Left lung (tissue), 10 donors: ENCODE data around the gene PPP4R2. TPM values are rescaled to one million over a fixed set of nuclear protein-coding genes. Genes with fewer than 3 reads are reported as not detected.
"Not testable (repeated sequence)": the region's sequence is repeated elsewhere in the genome, so short reads cannot be mapped to it uniquely, and the experiment has no call there.

Experiments
- ATAC-seq: fragments of 200-7000 bp; cut with Tn5 transposase; one replicate; pipeline ENCODE4 v1.9.1; 2020; ENCODE audit warnings: moderate library complexity
- DNase-seq, 4 donors: peaks; one replicate each; pipeline ENCODE4 v3.0.0-alpha.2; 2013 to 2020
- H3K27ac ChIP-seq, 2 donors: fragments of 200-600 bp; sonication (generic) in 1 of 2; one replicate each; pipeline versions ENCODE4 v1.5.0 to v1.8.0; 2020 to 2021
- H3K27me3 ChIP-seq, 2 donors: fragments of 200-600 bp; sonication (generic) in 1 of 2; one replicate each; pipeline versions ENCODE4 v1.5.0 to v1.8.0; 2020 to 2021
- H3K36me3 ChIP-seq, 2 donors: fragments of 200-600 bp; sonication (generic) in 1 of 2; one replicate each; pipeline versions ENCODE4 v1.5.0 to v1.8.0; 2020 to 2021
- H3K4me1 ChIP-seq, 2 donors: fragments of 200-600 bp; one replicate each; pipeline ENCODE4 v1.8.0; 2021
- H3K4me3 ChIP-seq, 2 donors: fragments of 200-600 bp; sonication (generic) in 1 of 2; one replicate each; pipeline versions ENCODE4 v1.5.0 to v1.8.0; 2020 to 2021; ENCODE audit warnings: mild to moderate bottlenecking in 1 of 2
- H3K9me3 ChIP-seq, 2 donors: fragments of 200-600 bp; sonication (generic) in 1 of 2; one replicate each; pipeline versions ENCODE4 v1.5.0 to v1.8.0; 2020 to 2021
- CTCF ChIP-seq, 2 donors: fragments of 200-600 bp; sonication (generic) in 1 of 2; IDR thresholded peaks; one replicate each; pipeline versions ENCODE4 v1.5.0 to v1.8.0; 2021; ENCODE audit warnings: antibody characterized with exemption in 2 of 2
- intact Hi-C, 2 donors: fragments of 100-400 bp; cut with DNase I; formaldehyde crosslinking; loops; one replicate each; pipeline versions ENCODE4 v1.11.2 to v1.14.2; 2022
- polyA plus RNA-seq, 6 donors: library from polyadenylated mRNA; unstranded; fragments of 120-200 nt; gene quantifications; one replicate each; pipeline ENCODE4 v1.2.1, GENCODE V29; 2013; ENCODE audit not compliant: insufficient read length in 6 of 6
- total RNA-seq, 2 donors: library from RNA; stranded (reverse); fragmentation: NEBNext Ultra II Directional; extraction: Animal tissue kit (Norgen Biotek cat#: 25700); gene quantifications; one replicate each; pipeline ENCODE4 v1.2.1, GENCODE V29; 2021
- donor health status: DM: no; HTN: yes; CAD: no.
- donor health status: DM: no; HTN: no; CAD: no.

The PPP4R2 gene
- total and polyA plus RNA-seq, 8 donors = 71.5 to 91.7 (median 86.0) TPM

- Histone ChIP-seq H3K27ac (no peak within 1 kb of the TSS), H3K36me3 (peaks cover 0 to 66% of the 10 kb centered on the region in 2 donors)
- intact Hi-C loops = no loop called here
These were observed 64.8 kb downstream of the PPP4R2 start, which contains the start of gene EBLN2 for GRCh38 chr3:73061416-73061815. EBLN2 (plus strand) TSS chr3:73061659; CDS start chr3:73062082, 423 bp downstream.

GRCh38 chr3:73066243-73066642 lies 69.6 kb downstream of the PPP4R2 start:
- intact Hi-C loops, H3K27ac ChIP-seq, H3K9me3 ChIP-seq, H3K27me3 ChIP-seq, DNase-seq, ATAC-seq, H3K4me3 ChIP-seq, H3K4me1 ChIP-seq: not testable (repeated sequence)
- H3K36me3 ChIP-seq = peaks cover 0 to 67% of the 10 kb centered on the region in 2 donors

More at GRCh38 chr3:73061416-73061815, 64.8 kb downstream of the PPP4R2 start, which contains the start of gene EBLN2:
- no peak for TF ChIP-seq CTCF (IDR thresholded peaks at IDR 0.05)
- ATAC-seq (no peak), DNase-seq (no peak)
- Histone ChIP-seq H3K4me1 (peaks cover under 1% of the 10 kb centered on the region in 2 donors), H3K4me3 (no peak within 1 kb of the TSS), H3K27me3 (no peaks in the 10 kb centered on the region), H3K9me3 (no peaks in the 10 kb centered on the region)

DNA sequence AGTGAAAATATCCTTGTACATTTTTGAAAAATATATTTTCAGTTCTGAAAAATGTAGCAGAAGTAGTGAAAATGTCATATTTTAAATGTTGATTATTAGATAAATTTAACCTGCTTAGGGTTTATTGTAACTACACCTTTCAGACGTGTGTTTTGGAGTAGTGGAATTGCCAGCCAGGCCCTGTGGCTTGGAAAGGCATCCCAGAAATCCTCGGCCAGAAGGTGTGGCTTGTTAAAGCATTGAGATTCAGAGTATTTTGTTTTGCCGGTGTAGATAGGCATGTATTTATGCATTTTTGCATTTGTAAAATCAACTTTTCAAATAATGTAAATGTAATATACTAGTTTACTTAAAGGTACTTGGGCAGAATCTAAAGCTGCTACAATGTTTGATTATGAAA lies 71.8 kb downstream of the PPP4R2 start:
- H3K4me3 ChIP-seq = no peak overlapping the region
- peaks cover 0 to 46% of the 10 kb centered on the region in 2 donors for H3K36me3 ChIP-seq
- TF ChIP-seq CTCF (IDR thresholded peaks at IDR 0.05) = no peak
- ATAC-seq = no peak
- intact Hi-C loops = no loop called here
- no peak overlapping the region for H3K27ac ChIP-seq
- no peaks in the 10 kb centered on the region for H3K4me1 ChIP-seq
- DNase-seq = no peak
- no peaks in the 10 kb centered on the region for H3K27me3 ChIP-seq
- H3K9me3 ChIP-seq = no peaks in the 10 kb centered on the region

- TF ChIP-seq CTCF (IDR thresholded peaks at IDR 0.05) = no peak
- ATAC-seq = no peak
These were observed 72.6 kb downstream of the PPP4R2 start for GRCh38 chr3:73069187-73069586.

DNA sequence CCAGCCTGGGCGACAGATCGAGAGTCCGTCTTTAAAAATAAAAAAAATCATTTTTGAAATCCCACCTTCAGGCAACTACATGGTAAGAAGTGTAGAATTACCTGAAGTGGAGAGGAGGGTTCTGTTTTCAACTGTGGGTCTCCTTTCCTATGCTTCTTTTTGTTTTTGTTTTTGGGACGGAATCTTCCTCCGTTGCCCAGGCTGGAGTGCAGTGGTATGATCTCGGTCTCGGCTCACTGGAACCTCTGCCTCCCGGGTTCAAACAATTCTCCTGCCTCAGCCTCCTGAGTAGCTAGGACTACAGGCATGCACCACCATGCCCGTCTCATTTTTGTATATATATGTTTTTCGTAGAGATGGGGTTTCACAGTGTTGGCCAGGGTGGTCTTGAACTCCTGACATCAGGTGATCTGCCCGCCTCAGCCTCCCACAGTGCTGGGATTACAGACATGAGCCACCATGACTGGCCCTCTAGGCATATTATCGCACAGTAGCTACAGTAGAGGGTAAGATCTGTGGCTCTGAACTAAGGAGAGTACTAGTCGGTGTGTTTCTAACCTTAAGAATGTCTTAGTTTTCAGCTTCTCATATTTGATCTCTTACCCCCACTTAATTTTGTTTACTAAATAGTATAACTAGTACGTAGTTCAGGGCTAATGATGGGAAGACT lies 73.3 kb downstream of the PPP4R2 start:
- no peaks in the 10 kb centered on the region for H3K4me1 ChIP-seq
- H3K9me3 ChIP-seq = no peaks in the 10 kb centered on the region
- DNase-seq (no peak), ATAC-seq (no peak)
- H3K27me3 ChIP-seq = no peaks in the 10 kb centered on the region
- no peak for TF ChIP-seq CTCF (IDR thresholded peaks at IDR 0.05)
- H3K27ac ChIP-seq = no peak overlapping the region
- peaks cover 0 to 31% of the 10 kb centered on the region in 2 donors for H3K36me3 ChIP-seq
- intact Hi-C loops = no loop called here
- H3K4me3 ChIP-seq = no peak overlapping the region

More at GRCh38 chr3:73069187-73069586, 72.6 kb downstream of the PPP4R2 start:
- H3K4me3 ChIP-seq = no peak overlapping the region
- no peak for DNase-seq
- intact Hi-C loops = no loop called here
- H3K27me3 ChIP-seq = no peaks in the 10 kb centered on the region
- no peaks in the 10 kb centered on the region for H3K9me3 ChIP-seq
- H3K36me3 ChIP-seq = peaks cover 0 to 38% of the 10 kb centered on the region in 2 donors
- no peak overlapping the region for H3K27ac ChIP-seq
- no peaks in the 10 kb centered on the region for H3K4me1 ChIP-seq
